Spleen (tissue), 11 donors: ENCODE measurements around the gene CYP26A1. TPM values are rescaled to one million over a fixed set of nuclear protein-coding genes. Genes with fewer than 3 reads are reported as not detected.

Source experiments
- DNase-seq: peaks from one replicate; pipeline ENCODE4 v3.0.0-alpha.2; 2020
- H3K27ac ChIP-seq, 8 donors: fragments of 200-600 bp; sonication (generic) in 7 of 8; 1 replicate in 4 of 8; 2 replicates in 4 of 8; pipeline versions ENCODE4 v1.5.0 to v1.8.0; 2016 to 2021; ENCODE audit warnings: inconsistent platforms in 4 of 8, mild to moderate bottlenecking in 4 of 8, moderate library complexity in 1 of 8
- H3K27me3 ChIP-seq, 7 donors: fragments of 200-600 bp; sonication (generic) in 6 of 7; replicated peaks in 1 of 7; 1 replicate in 4 of 7; 2 replicates in 3 of 7; pipeline versions ENCODE4 v1.5.0 to v1.8.0; 2016 to 2021; ENCODE audit warnings: inconsistent platforms in 3 of 7, mild to moderate bottlenecking in 1 of 7
- H3K36me3 ChIP-seq, 6 donors: fragments of 200-600 bp; sonication (generic) in 5 of 6; 1 replicate in 4 of 6; 2 replicates in 2 of 6; pipeline versions ENCODE4 v1.5.0 to v1.8.0; 2016 to 2021; ENCODE audit warnings: inconsistent platforms in 2 of 6
- H3K4me1 ChIP-seq, 6 donors: fragments of 200-600 bp; sonication (generic) in 5 of 6; 1 replicate in 3 of 6; 2 replicates in 3 of 6; pipeline versions ENCODE4 v1.5.0 to v1.8.0; 2016 to 2021; ENCODE audit warnings: inconsistent platforms in 3 of 6
- H3K4me3 ChIP-seq, 8 donors: fragments of 200-600 bp; sonication (generic) in 7 of 8; 1 replicate in 4 of 8; 2 replicates in 4 of 8; pipeline versions ENCODE4 v1.5.0 to v1.8.0; 2016 to 2021; ENCODE audit warnings: inconsistent platforms in 4 of 8, mild to moderate bottlenecking in 4 of 8, moderate library complexity in 2 of 8
- H3K9me3 ChIP-seq, 8 donors: fragments of 200-600 bp; sonication (generic) in 7 of 8; 1 replicate in 4 of 8; 2 replicates in 4 of 8; pipeline versions ENCODE4 v1.5.0 to v1.8.0; 2016 to 2021; ENCODE audit warnings: inconsistent platforms in 4 of 8
- POLR2A ChIP-seq, 3 donors: fragments of 450-650 bp; IDR thresholded peaks; one replicate each; pipeline ENCODE4 v1.5.1; 2017; ENCODE audit warnings: antibody characterized with exemption in 3 of 3, mild to moderate bottlenecking in 1 of 3
- POLR2AphosphoS5 ChIP-seq, 3 donors: sonication (generic); formaldehyde crosslinking; IDR thresholded peaks; one replicate each; pipeline ENCODE4 v1.5.1; 2017; ENCODE audit warnings: antibody characterized with exemption in 3 of 3
- WGBS, 5 donors: extraction: QIAGEN DNeasy Blood & Tissue Kit in 3 of 5; methylation state at CpG; one replicate each; pipeline versions ENCODE4 v1.1.5 to v1.1.7; 2013 to 2018; 5-methylcytosine and 5-hydroxymethylcytosine counted together
- intact Hi-C: fragments of 100-400 bp; cut with DNase I; formaldehyde crosslinking; loops from one replicate; pipeline ENCODE4 v1.15.0; 2023; ENCODE audit warnings: low total_unique reads
- polyA plus RNA-seq, 3 donors: library from polyadenylated mRNA; stranded (reverse); fragments of 200-250 nt; gene quantifications; one replicate each; pipeline ENCODE4 v1.2.1, GENCODE V29; 2013
- total RNA-seq, 7 donors: library from RNA; depleted of rRNA in 3 of 7; stranded (reverse); fragments of >200 nt in 3 of 7; fragmentation: NEBNext Ultra II Directional in 4 of 7; extraction: Animal tissue kit (Norgen Biotek cat#: 25700) in 4 of 7; gene quantifications; one replicate each; pipeline versions ENCODE4 v1.1.0 to v1.2.1, GENCODE V29; 2016 to 2021
- TF ChIP-seq, protein P1 (sequence below), 11 experiments: fragments of 200-600 bp in 7 of 11; fragments of 450-650 bp in 4 of 11; sonication (generic) in 4 of 11; IDR thresholded peaks in 8 of 11; conservative IDR thresholded peaks in 3 of 11; 1 replicate in 7 of 11; 2 replicates in 4 of 11; pipeline versions ENCODE4 v1.4.0 to v1.8.0; 2016 to 2021; ENCODE audit warnings: antibody characterized with exemption in 11 of 11, inconsistent platforms in 4 of 11, mild to moderate bottlenecking in 1 of 11
- donor health status: healthy with polysubstance abuse.
- donor health status: DM: no; HTN: no; CAD: no; lungs with moderate emphysema.
- donor health status: DM: no; HTN: no; CAD: no.
- donor health status: Bipolar disorder and iron deficiency.
- donor health status: healthy.
- donor health status: DM: no; HTN: no; CAD: no.
- donor health status: DM: yes; HTN: yes; CAD: no.

The CYP26A1 gene
- total and polyA plus RNA-seq, 10 donors: 0.03 to 0.22 (median 0.20) TPM; not detected in 6

DNA sequence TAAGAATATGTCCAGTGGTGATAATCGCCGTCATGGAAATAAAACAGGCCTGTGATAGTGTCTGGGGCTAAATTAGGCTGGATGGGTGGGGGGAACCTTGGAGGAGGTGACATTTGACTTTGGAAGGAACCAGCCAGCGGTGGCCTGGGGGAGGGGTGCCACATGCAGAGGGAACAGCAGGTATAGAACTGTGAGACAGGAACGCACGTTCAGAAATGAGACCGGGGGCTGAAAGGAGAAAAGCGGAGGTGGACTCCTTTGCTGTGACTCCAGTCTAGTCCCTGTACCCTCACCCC is 2.6 kb upstream of the CYP26A1 start:
- peaks cover 46 to 72% (median 57%) of the 10 kb centered on the region in 6 donors for H3K4me1 ChIP-seq
- TF ChIP-seq POLR2A (IDR thresholded peaks at IDR 0.05) (no peak), POLR2AphosphoS5 (IDR thresholded peaks at IDR 0.05) (no peak)
- TF ChIP-seq, protein P1, sequence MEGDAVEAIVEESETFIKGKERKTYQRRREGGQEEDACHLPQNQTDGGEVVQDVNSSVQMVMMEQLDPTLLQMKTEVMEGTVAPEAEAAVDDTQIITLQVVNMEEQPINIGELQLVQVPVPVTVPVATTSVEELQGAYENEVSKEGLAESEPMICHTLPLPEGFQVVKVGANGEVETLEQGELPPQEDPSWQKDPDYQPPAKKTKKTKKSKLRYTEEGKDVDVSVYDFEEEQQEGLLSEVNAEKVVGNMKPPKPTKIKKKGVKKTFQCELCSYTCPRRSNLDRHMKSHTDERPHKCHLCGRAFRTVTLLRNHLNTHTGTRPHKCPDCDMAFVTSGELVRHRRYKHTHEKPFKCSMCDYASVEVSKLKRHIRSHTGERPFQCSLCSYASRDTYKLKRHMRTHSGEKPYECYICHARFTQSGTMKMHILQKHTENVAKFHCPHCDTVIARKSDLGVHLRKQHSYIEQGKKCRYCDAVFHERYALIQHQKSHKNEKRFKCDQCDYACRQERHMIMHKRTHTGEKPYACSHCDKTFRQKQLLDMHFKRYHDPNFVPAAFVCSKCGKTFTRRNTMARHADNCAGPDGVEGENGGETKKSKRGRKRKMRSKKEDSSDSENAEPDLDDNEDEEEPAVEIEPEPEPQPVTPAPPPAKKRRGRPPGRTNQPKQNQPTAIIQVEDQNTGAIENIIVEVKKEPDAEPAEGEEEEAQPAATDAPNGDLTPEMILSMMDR (IDR thresholded peaks at IDR 0.05 in 8 of 11, conservative IDR thresholded peaks at IDR 0.05 in 3 of 11): no peak
- H3K4me3 ChIP-seq: no peak overlapping the region
- DNase-seq: no peak
- intact Hi-C loops: no loop called here
- no peaks in the 10 kb centered on the region for H3K9me3 ChIP-seq
- no peaks in the 10 kb centered on the region for H3K36me3 ChIP-seq
- peaks cover 9 to 100% (median 98%) of the 10 kb centered on the region in 7 donors for H3K27me3 ChIP-seq
- H3K27ac ChIP-seq: no peak overlapping the region
- WGBS, 5 donors: 54 to 67% (median 60%) methylated on average over 7 of the region's 7 CpGs

DNA sequence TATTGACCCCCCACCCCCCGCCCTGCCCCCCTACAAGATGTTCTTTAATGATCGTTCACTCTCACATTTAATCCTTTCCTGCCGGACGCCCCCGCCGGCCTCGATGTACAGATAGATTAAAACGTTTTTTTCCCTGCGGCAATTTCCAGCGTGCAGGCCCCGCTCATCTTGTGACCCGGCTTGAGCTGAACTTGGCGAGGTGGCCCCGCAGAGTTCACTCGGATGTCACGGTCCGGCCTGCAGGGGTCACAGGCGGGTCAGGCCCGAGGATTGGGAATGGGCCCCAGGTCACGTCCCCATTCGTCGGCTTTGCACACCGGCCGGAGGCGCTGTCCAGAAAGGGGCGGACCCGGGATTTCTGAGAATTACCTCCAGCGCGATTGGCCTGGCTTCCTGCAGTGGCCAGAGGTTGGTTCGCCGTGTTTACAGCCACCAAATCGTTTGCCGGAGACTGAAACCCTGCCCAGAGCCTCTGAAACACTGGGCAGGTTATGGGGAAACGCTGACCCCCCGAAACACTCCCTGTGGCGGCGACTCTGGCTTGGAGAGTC is 1.9 kb upstream of the CYP26A1 start:
- 2 to 5% (median 2%) methylated on average over 33 to 37 of the region's 37 CpGs for WGBS, 5 donors
- H3K4me1 ChIP-seq: peaks cover 46 to 69% (median 56%) of the 10 kb centered on the region in 6 donors
- H3K9me3 ChIP-seq: no peaks in the 10 kb centered on the region
- no peak for DNase-seq
- H3K27ac ChIP-seq: no peak overlapping the region
- TF ChIP-seq POLR2A (IDR thresholded peaks at IDR 0.05) (no peak), POLR2AphosphoS5 (IDR thresholded peaks at IDR 0.05) (no peak)
- TF ChIP-seq, protein P1 (IDR thresholded peaks at IDR 0.05 in 8 of 11, conservative IDR thresholded peaks at IDR 0.05 in 3 of 11): no peak
- peaks cover 9 to 100% (median 94%) of the 10 kb centered on the region in 7 donors for H3K27me3 ChIP-seq
- intact Hi-C loops: no loop called here
- peak overlapping the region in 7 of 8 donors; percentile 0 to 68 (median 25) for H3K4me3 ChIP-seq
- H3K36me3 ChIP-seq: no peaks in the 10 kb centered on the region

DNA sequence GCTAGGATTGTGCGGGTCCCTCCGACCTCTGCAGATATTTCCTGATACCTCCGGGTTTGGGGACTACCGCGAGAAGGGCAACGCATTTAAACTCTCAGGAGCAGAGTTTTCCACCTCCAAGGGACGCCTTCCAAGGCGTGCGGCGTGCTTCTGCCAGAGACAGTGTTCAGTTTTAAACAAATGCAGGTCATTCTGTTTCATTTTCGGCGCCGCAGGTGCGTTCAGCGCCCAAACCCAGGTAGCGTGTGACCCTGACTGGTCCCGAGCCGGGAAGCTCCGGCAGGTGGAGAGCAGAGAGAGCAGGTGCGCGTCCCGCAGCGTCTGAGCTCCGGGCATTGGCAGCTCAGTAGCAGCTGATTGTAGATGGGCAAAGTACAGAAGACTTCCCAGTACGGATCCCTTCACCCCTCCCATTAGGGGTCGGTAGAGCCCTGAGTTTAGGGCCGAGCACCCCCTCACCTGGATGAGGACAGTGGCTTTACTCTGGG is 1.4 kb upstream of the CYP26A1 start:
- intact Hi-C loops: no loop called here
- Histone ChIP-seq H3K4me3 (peak overlapping the region in 7 of 8 donors; percentile 0 to 68 (median 25)), H3K27me3 (peaks cover 9 to 100% (median 92%) of the 10 kb centered on the region in 7 donors), H3K4me1 (peaks cover 46 to 69% (median 56%) of the 10 kb centered on the region in 6 donors), H3K27ac (no peak overlapping the region), H3K9me3 (no peaks in the 10 kb centered on the region), H3K36me3 (no peaks in the 10 kb centered on the region)
- TF ChIP-seq, protein P1 (IDR thresholded peaks at IDR 0.05 in 8 of 11, conservative IDR thresholded peaks at IDR 0.05 in 3 of 11): no peak
- TF ChIP-seq POLR2A (IDR thresholded peaks at IDR 0.05) (no peak), POLR2AphosphoS5 (IDR thresholded peaks at IDR 0.05) (no peak)
- DNase-seq: no peak
- 0 to 2% (median 1%) methylated on average over 8 to 27 of the region's 27 CpGs for WGBS, 5 donors

DNA sequence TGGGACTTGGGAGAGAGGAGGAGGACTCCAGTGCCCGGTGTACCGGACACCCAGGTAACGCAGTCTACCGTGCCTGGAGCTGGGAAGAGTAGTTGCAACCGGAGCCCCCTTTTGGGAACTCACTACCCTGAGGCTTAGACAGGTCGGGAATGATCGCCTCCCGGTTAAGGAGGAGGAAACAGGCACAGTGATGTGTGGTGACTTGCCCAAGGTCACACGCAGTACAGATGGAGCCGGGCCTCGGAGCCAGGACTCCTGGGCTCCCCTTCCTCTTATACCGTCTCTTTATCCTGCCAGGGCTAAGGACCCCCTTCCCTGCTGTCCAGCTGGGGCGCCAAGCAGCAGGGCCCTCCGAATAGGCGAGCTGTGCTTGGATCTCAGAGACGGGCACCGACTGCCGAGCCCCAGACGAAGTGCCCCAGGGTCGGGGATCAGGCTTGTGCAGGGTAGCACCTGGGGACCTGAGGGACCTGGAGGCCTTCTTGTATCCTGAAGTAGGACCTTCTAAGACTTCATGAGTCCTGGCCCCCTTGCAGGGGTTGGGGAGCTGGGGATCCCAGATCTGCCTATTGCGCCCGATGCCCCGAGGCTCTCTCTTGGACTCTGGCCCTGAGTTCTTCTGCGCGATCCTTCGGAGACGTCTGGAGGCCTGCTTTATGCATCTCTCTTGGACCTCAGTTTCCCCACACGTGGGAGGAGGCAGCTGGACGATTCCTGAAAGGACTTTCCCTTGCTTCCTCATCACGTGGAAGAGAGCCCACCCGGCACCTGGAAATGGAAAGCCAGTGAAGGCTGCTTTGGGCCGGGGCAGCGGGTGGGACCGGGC is 767 bp upstream of the CYP26A1 start:
- H3K27ac ChIP-seq: no peak overlapping the region
- peaks cover 46 to 65% (median 54%) of the 10 kb centered on the region in 6 donors for H3K4me1 ChIP-seq
- intact Hi-C loops: no loop called here
- peak overlapping the region in 7 of 8 donors; percentile 34 to 68 (median 40) for H3K4me3 ChIP-seq
- TF ChIP-seq POLR2AphosphoS5 (IDR thresholded peaks at IDR 0.05) (no peak), POLR2A (IDR thresholded peaks at IDR 0.05) (no peak)
- TF ChIP-seq, protein P1 (IDR thresholded peaks at IDR 0.05 in 8 of 11, conservative IDR thresholded peaks at IDR 0.05 in 3 of 11): no peak
- H3K27me3 ChIP-seq: peaks cover 9 to 100% (median 85%) of the 10 kb centered on the region in 7 donors
- 3 to 8% (median 5%) methylated on average over 26 to 34 of the region's 34 CpGs for WGBS, 5 donors
- H3K9me3 ChIP-seq: no peaks in the 10 kb centered on the region
- DNase-seq: no peak
- no peaks in the 10 kb centered on the region for H3K36me3 ChIP-seq
